ENCODE results near the gene WNT5B.
A peak's percentile ranks its signal among the peaks of the same experiment; 100 is the strongest.

The WNT5B gene

GRCh38 chr12:1640328-1641234, 11.6 kb downstream of the WNT5B start:
- Histone ChIP-seq H3K36me3 (replicated peaks in 1 of 2; ENCODE audit: control insufficient read depth in 2 of 2, insufficient read depth in 2 of 2, low read length in 2 of 2) (peaks cover 0 to 34% of the 10 kb centered on the region in 2 donors), H3K4me3 (ENCODE audit: low read length in 2 of 2) (no peak overlapping the region), H3K4ac (ENCODE audit: low read length) (no peak overlapping the region), H3K14ac (ENCODE audit: low read length) (no peak overlapping the region), H2AFZ (ENCODE audit: low read length) (no peak overlapping the region), H3K27me3 (ENCODE audit: control insufficient read depth in 3 of 3, insufficient read depth in 3 of 3, low read depth in 1 of 3, low read length in 3 of 3) (peaks cover 0 to 5% (median 0%) of the 10 kb centered on the region in 3 experiments), H3K79me1 (ENCODE audit: low read depth, low read length) (peaks cover 7% of the 10 kb centered on the region), H3K4me2 (ENCODE audit: insufficient read depth, low read length, poor library complexity, severe bottlenecking) (no peak overlapping the region), H2BK120ac (ENCODE audit: low read depth, low read length) (no peak overlapping the region), H2BK15ac (ENCODE audit: low read length) (no peak overlapping the region), H3K9ac (ENCODE audit: low read depth, low read length, poor library complexity) (no peak overlapping the region), H3K4me1 (ENCODE audit: control insufficient read depth in 2 of 2, insufficient read depth in 1 of 2, low read depth in 1 of 2, low read length in 2 of 2) (peaks cover 4 to 11% of the 10 kb centered on the region in 2 donors), H2AK5ac (ENCODE audit: low read depth, low read length) (no peak overlapping the region), H3K18ac (ENCODE audit: low read length) (no peak overlapping the region), H2BK12ac (ENCODE audit: low read length) (no peak overlapping the region), H3K27ac (replicated peaks; ENCODE audit: low read length) (no peak overlapping the region), H3K23ac (ENCODE audit: low read depth, low read length, poor library complexity) (no peak overlapping the region), H2BK5ac (ENCODE audit: low read length) (no peak overlapping the region), H3K9me3 (replicated peaks in 1 of 2; ENCODE audit: control insufficient read depth in 2 of 2, insufficient read depth in 1 of 2, low read depth in 1 of 2, low read length in 2 of 2) (peaks cover 0 to 2% of the 10 kb centered on the region in 2 donors), H4K8ac (ENCODE audit: low read depth, low read length) (no peak overlapping the region), H4K91ac (ENCODE audit: low read depth, low read length, poor library complexity) (no peak overlapping the region)
- no peak for DNase-seq (ENCODE audit: low spot score)
- no CpG with 5 or more reads among the region's 18 CpGs for WGBS, 2 donors (ENCODE audit: extremely low coverage in 2 of 2, insufficient read length in 2 of 2, insufficient replicate concordance in 1 of 2)

GRCh38 chr12:1642513-1642912, 13.5 kb downstream of the WNT5B start:
- H2AFZ ChIP-seq (ENCODE audit: low read length) = no peak overlapping the region
- no CpG with 5 or more reads among the region's 7 CpGs for WGBS, 2 donors (ENCODE audit: extremely low coverage in 2 of 2, insufficient read length in 2 of 2, insufficient replicate concordance in 1 of 2)
- H4K91ac ChIP-seq (ENCODE audit: low read depth, low read length, poor library complexity) = no peak overlapping the region
- H2BK12ac ChIP-seq (ENCODE audit: low read length) = no peak overlapping the region
- H2BK5ac ChIP-seq (ENCODE audit: low read length) = no peak overlapping the region
- no peak overlapping the region for H3K27ac ChIP-seq (replicated peaks; ENCODE audit: low read length)
- no peak overlapping the region for H3K18ac ChIP-seq (ENCODE audit: low read length)
- no peak overlapping the region for H2AK5ac ChIP-seq (ENCODE audit: low read depth, low read length)
- H2BK120ac ChIP-seq (ENCODE audit: low read depth, low read length) = no peak overlapping the region
- H2BK15ac ChIP-seq (ENCODE audit: low read length) = no peak overlapping the region
- H3K9ac ChIP-seq (ENCODE audit: low read depth, low read length, poor library complexity) = no peak overlapping the region
- peaks cover 4 to 11% of the 10 kb centered on the region in 2 donors for H3K4me1 ChIP-seq (ENCODE audit: control insufficient read depth in 2 of 2, insufficient read depth in 1 of 2, low read depth in 1 of 2, low read length in 2 of 2)
- peaks cover 8% of the 10 kb centered on the region for H3K79me1 ChIP-seq (ENCODE audit: low read depth, low read length)
- H3K4ac ChIP-seq (ENCODE audit: low read length) = no peak overlapping the region
- no peak overlapping the region for H3K14ac ChIP-seq (ENCODE audit: low read length)
- H3K4me3 ChIP-seq (ENCODE audit: low read length in 2 of 2) = no peak overlapping the region
- no peak overlapping the region for H3K4me2 ChIP-seq (ENCODE audit: insufficient read depth, low read length, poor library complexity, severe bottlenecking)
- no peaks in the 10 kb centered on the region for H3K27me3 ChIP-seq (ENCODE audit: control insufficient read depth in 3 of 3, insufficient read depth in 3 of 3, low read depth in 1 of 3, low read length in 3 of 3)
- DNase-seq (ENCODE audit: low spot score) = no peak
- H3K23ac ChIP-seq (ENCODE audit: low read depth, low read length, poor library complexity) = no peak overlapping the region
- H4K8ac ChIP-seq (ENCODE audit: low read depth, low read length) = no peak overlapping the region
- peaks cover 0 to 45% of the 10 kb centered on the region in 2 donors for H3K36me3 ChIP-seq (replicated peaks in 1 of 2; ENCODE audit: control insufficient read depth in 2 of 2, insufficient read depth in 2 of 2, low read length in 2 of 2)
- H3K9me3 ChIP-seq (replicated peaks in 1 of 2; ENCODE audit: control insufficient read depth in 2 of 2, insufficient read depth in 1 of 2, low read depth in 1 of 2, low read length in 2 of 2) = peaks cover 0 to 2% of the 10 kb centered on the region in 2 donors

- no peak for DNase-seq (ENCODE audit: low spot score)
- Histone ChIP-seq H2AFZ (ENCODE audit: low read length) (no peak overlapping the region), H3K27me3 (ENCODE audit: control insufficient read depth in 3 of 3, insufficient read depth in 3 of 3, low read depth in 1 of 3, low read length in 3 of 3) (no peaks in the 10 kb centered on the region), H3K9me3 (replicated peaks in 1 of 2; ENCODE audit: control insufficient read depth in 2 of 2, insufficient read depth in 1 of 2, low read depth in 1 of 2, low read length in 2 of 2) (peaks cover 0 to 2% of the 10 kb centered on the region in 2 donors), H3K4me1 (ENCODE audit: control insufficient read depth in 2 of 2, insufficient read depth in 1 of 2, low read depth in 1 of 2, low read length in 2 of 2) (peaks cover 4 to 11% of the 10 kb centered on the region in 2 donors), H2AK5ac (ENCODE audit: low read depth, low read length) (no peak overlapping the region), H2BK5ac (ENCODE audit: low read length) (no peak overlapping the region), H3K4me2 (ENCODE audit: insufficient read depth, low read length, poor library complexity, severe bottlenecking) (no peak overlapping the region), H2BK120ac (ENCODE audit: low read depth, low read length) (no peak overlapping the region), H3K4me3 (ENCODE audit: low read length in 2 of 2) (no peak overlapping the region), H3K36me3 (replicated peaks in 1 of 2; ENCODE audit: control insufficient read depth in 2 of 2, insufficient read depth in 2 of 2, low read length in 2 of 2) (peaks cover 0 to 48% of the 10 kb centered on the region in 2 donors), H4K91ac (ENCODE audit: low read depth, low read length, poor library complexity) (no peak overlapping the region), H4K8ac (ENCODE audit: low read depth, low read length) (no peak overlapping the region), H3K18ac (ENCODE audit: low read length) (no peak overlapping the region), H2BK12ac (ENCODE audit: low read length) (no peak overlapping the region), H3K27ac (replicated peaks; ENCODE audit: low read length) (no peak overlapping the region), H3K79me1 (ENCODE audit: low read depth, low read length) (peaks cover 8% of the 10 kb centered on the region), H3K23ac (ENCODE audit: low read depth, low read length, poor library complexity) (no peak overlapping the region), H2BK15ac (ENCODE audit: low read length) (no peak overlapping the region), H3K14ac (ENCODE audit: low read length) (no peak overlapping the region), H3K9ac (ENCODE audit: low read depth, low read length, poor library complexity) (no peak overlapping the region), H3K4ac (ENCODE audit: low read length) (no peak overlapping the region)
- WGBS, 2 donors (ENCODE audit: extremely low coverage in 2 of 2, insufficient read length in 2 of 2, insufficient replicate concordance in 1 of 2) = no CpG with 5 or more reads among the region's 9 CpGs
Observed at GRCh38 chr12:1643043-1643442, 14.0 kb downstream of the WNT5B start.

- no peak overlapping the region for H3K4ac ChIP-seq (ENCODE audit: low read length)
- H4K8ac ChIP-seq (ENCODE audit: low read depth, low read length) = no peak overlapping the region
- no peak overlapping the region for H3K4me2 ChIP-seq (ENCODE audit: insufficient read depth, low read length, poor library complexity, severe bottlenecking)
- H3K27me3 ChIP-seq (ENCODE audit: control insufficient read depth in 3 of 3, insufficient read depth in 3 of 3, low read depth in 1 of 3, low read length in 3 of 3) = peaks cover 0 to 6% (median 0%) of the 10 kb centered on the region in 3 experiments
- no peak overlapping the region for H2BK5ac ChIP-seq (ENCODE audit: low read length)
- H3K79me1 ChIP-seq (ENCODE audit: low read depth, low read length) = peaks cover 8% of the 10 kb centered on the region
- no peak overlapping the region for H2BK15ac ChIP-seq (ENCODE audit: low read length)
- no peak overlapping the region for H2AK5ac ChIP-seq (ENCODE audit: low read depth, low read length)
- H4K91ac ChIP-seq (ENCODE audit: low read depth, low read length, poor library complexity) = no peak overlapping the region
- H3K4me1 ChIP-seq (ENCODE audit: control insufficient read depth in 2 of 2, insufficient read depth in 1 of 2, low read depth in 1 of 2, low read length in 2 of 2) = peaks cover 4 to 11% of the 10 kb centered on the region in 2 donors
- no peak overlapping the region for H3K27ac ChIP-seq (replicated peaks; ENCODE audit: low read length)
- H2AFZ ChIP-seq (ENCODE audit: low read length) = peak overlapping the region; percentile 84
- no peak overlapping the region for H3K4me3 ChIP-seq (ENCODE audit: low read length in 2 of 2)
- no peak overlapping the region for H2BK120ac ChIP-seq (ENCODE audit: low read depth, low read length)
- no peak overlapping the region for H2BK12ac ChIP-seq (ENCODE audit: low read length)
- peaks cover 0 to 48% of the 10 kb centered on the region in 2 donors for H3K36me3 ChIP-seq (replicated peaks in 1 of 2; ENCODE audit: control insufficient read depth in 2 of 2, insufficient read depth in 2 of 2, low read length in 2 of 2)
- H3K9ac ChIP-seq (ENCODE audit: low read depth, low read length, poor library complexity) = peak overlapping the region; percentile 13
- DNase-seq (ENCODE audit: low spot score) = no peak
- H3K9me3 ChIP-seq (replicated peaks in 1 of 2; ENCODE audit: control insufficient read depth in 2 of 2, insufficient read depth in 1 of 2, low read depth in 1 of 2, low read length in 2 of 2) = peaks cover 0 to 2% of the 10 kb centered on the region in 2 donors
- H3K18ac ChIP-seq (ENCODE audit: low read length) = no peak overlapping the region
- no peak overlapping the region for H3K14ac ChIP-seq (ENCODE audit: low read length)
- WGBS, 2 donors (ENCODE audit: extremely low coverage in 2 of 2, insufficient read length in 2 of 2, insufficient replicate concordance in 1 of 2) = no CpG with 5 or more reads among the region's 7 CpGs
- H3K23ac ChIP-seq (ENCODE audit: low read depth, low read length, poor library complexity) = no peak overlapping the region
Observed at GRCh38 chr12:1643905-1644533, 15.0 kb downstream of the WNT5B start.

Measured in neuronal stem cell (in vitro differentiated cells).